TTC549 (cell line): ENCODE results near the gene TNP2.

ENCODE experiments used
- FAIRE-seq: peaks from 2 replicates; lab custom pipeline; 2012; peaks lifted over from hg19 to GRCh38; lab: Jason Lieb, UNC

Gene TNP2

GRCh38 chr16:11276896-11277593, 7.9 kb upstream of the TNP2 start:
- no peak for FAIRE-seq

- FAIRE-seq: no peak
These were observed 7.2 kb upstream of the TNP2 start, which contains the start of gene PRM2 for GRCh38 chr16:11276143-11276895. Gene PRM2, minus strand, starts transcription at chr16:11276480. Its CDS starts 110 bp downstream, at chr16:11276370.

GRCh38 chr16:11274964-11275363, 5.8 kb upstream of the TNP2 start:
- FAIRE-seq: no peak

- no peak for FAIRE-seq
These were observed 4.7 kb upstream of the TNP2 start for GRCh38 chr16:11273721-11274324.

GRCh38 chr16:11272921-11273720, 4.0 kb upstream of the TNP2 start, which contains the start of gene PRM3:
Gene PRM3, minus strand, starts transcription at chr16:11273629. Its CDS starts 34 bp downstream, at chr16:11273595.
- FAIRE-seq: no peak

GRCh38 chr16:11272484-11272883, 3.4 kb upstream of the TNP2 start:
- FAIRE-seq: no peak

GRCh38 chr16:11271610-11272009, 2.5 kb upstream of the TNP2 start:
- no peak for FAIRE-seq

- FAIRE-seq: no peak
These were observed 1.6 kb upstream of the TNP2 start for GRCh38 chr16:11270602-11271162.

GRCh38 chr16:11265124-11265523, 4.0 kb downstream of the TNP2 start:
- no peak for FAIRE-seq

- no peak for FAIRE-seq
These were observed 4.8 kb downstream of the TNP2 start for GRCh38 chr16:11264155-11264832.

GRCh38 chr16:11263737-11264136, 5.4 kb downstream of the TNP2 start:
- FAIRE-seq: no peak

- no peak for FAIRE-seq
These were observed 6.2 kb downstream of the TNP2 start for GRCh38 chr16:11262915-11263314.

- no peak for FAIRE-seq
These were observed 8.5 kb downstream of the TNP2 start for GRCh38 chr16:11260596-11260966.

GRCh38 chr16:11259655-11260595, 9.2 kb downstream of the TNP2 start:
- no peak for FAIRE-seq

GRCh38 chr16:11258553-11259492, 10.3 kb downstream of the TNP2 start:
- no peak for FAIRE-seq

- FAIRE-seq: no peak
These were observed 11.8 kb downstream of the TNP2 start for GRCh38 chr16:11257131-11257938.

GRCh38 chr16:11256661-11257130, 12.4 kb downstream of the TNP2 start:
- FAIRE-seq: no peak
